Measurements from ENCODE around the gene NMRK1. TPM values are rescaled to one million over a fixed set of nuclear protein-coding genes. Genes with fewer than 3 reads are reported as not detected.

NMRK1 gene
- total and polyA plus RNA-seq, 2 donors (not counting 3 experiments of a cell fraction or from before 2014, with no cell fraction given): 24.3 to 32.6 TPM

- H3K9me1 ChIP-seq (replicated peaks; ENCODE audit: control insufficient read depth, extremely low read depth, insufficient read depth, low read length): no peaks in the 10 kb centered on the region
- no peak overlapping the region for H3K27ac ChIP-seq (ENCODE audit: insufficient read depth, low read depth, low read length)
- H3K36me3 ChIP-seq (ENCODE audit: control insufficient read depth in 2 of 2, extremely low read depth in 1 of 2, insufficient read depth in 2 of 2, low read length in 2 of 2): no peaks in the 10 kb centered on the region
- dilution Hi-C loops (cut with MboI; ENCODE audit: extremely low pct_ligation_motif_present, low sequenced_read_pairs) (loop anchor here (25.0 kb wide), 1 partner anchor 267 kb away; no protein-coding TSS in a partner anchor), intact Hi-C loops (cut with micrococcal nuclease) (no loop called here)
- BruUV-seq (replicated peaks): no TSS peak
- no peaks in the 10 kb centered on the region for H3K79me2 ChIP-seq (ENCODE audit: control insufficient read depth, insufficient read depth, low read length)
- H3K9ac ChIP-seq (replicated peaks; ENCODE audit: extremely low read depth, insufficient read depth, low read length): no peak overlapping the region
- H3K27me3 ChIP-seq (ENCODE audit: control insufficient read depth in 2 of 2, insufficient read depth in 2 of 2, low read length in 2 of 2): no peaks in the 10 kb centered on the region
- H3K4me3 ChIP-seq (replicated peaks in 1 of 3; ENCODE audit: insufficient read depth in 1 of 3, low read depth in 1 of 3, low read length in 3 of 3): no peak overlapping the region
- ChIA-PET POLR2A (no interaction called here), CTCF (interaction anchor here (1.5 to 1.6 kb wide), 2 partner anchors 280 to 282 kb away, joined by 4 read pairs; no protein-coding TSS in a partner anchor)
- no peaks in the 10 kb centered on the region for H3K9me3 ChIP-seq (replicated peaks; ENCODE audit: control insufficient read depth, insufficient read depth, low read length)
- H4K20me1 ChIP-seq (replicated peaks; ENCODE audit: control insufficient read depth, extremely low read depth, insufficient read depth, low read length): no peaks in the 10 kb centered on the region
- H2AFZ ChIP-seq (ENCODE audit: low read depth, low read length): no peak overlapping the region
- no peak overlapping the region for H3K4me2 ChIP-seq (ENCODE audit: insufficient read depth, low read length)
- FAIRE-seq: no peak
- no peak for DNase-seq (ENCODE audit: low read depth, low spot score)
- no peak for TF ChIP-seq POLR2A (IDR thresholded peaks at IDR 0.05; ENCODE audit: low read depth, low read length)
- no peak for TF ChIP-seq JUN (IDR thresholded peaks at IDR 0.05; ENCODE audit: borderline replicate concordance, insufficient read depth, insufficient read length, low read depth)
- no peak for TF ChIP-seq FOS (IDR thresholded peaks at IDR 0.05; ENCODE audit: borderline replicate concordance, insufficient read depth, low read length)
- no peak for TF ChIP-seq MAX (IDR thresholded peaks at IDR 0.05; ENCODE audit: insufficient read depth, insufficient read length)
- no peak for TF ChIP-seq CTCF (IDR thresholded peaks at IDR 0.05; ENCODE audit: extremely low read depth in 1 of 2, insufficient read depth in 1 of 2, low read depth in 1 of 2, low read length in 2 of 2)
- no peak for TF ChIP-seq GATA2 (IDR thresholded peaks at IDR 0.05; ENCODE audit: insufficient read depth, insufficient read length, low read depth, low read length)
- no peak for TF ChIP-seq EZH2 (IDR thresholded peaks at IDR 0.05; ENCODE audit: borderline replicate concordance, low read depth, low read length, severe bottlenecking)
- TF ChIP-seq MYC (IDR thresholded peaks at IDR 0.05; ENCODE audit: low read depth, low read length): no peak
- no peak for TF ChIP-seq POLR2AphosphoS5 (IDR thresholded peaks at IDR 0.05; ENCODE audit: insufficient read depth, low read depth, low read length)
- H3K4me1 ChIP-seq (ENCODE audit: control insufficient read depth, extremely low read depth, insufficient read depth, low read length): no peaks in the 10 kb centered on the region
Observed at GRCh38 chr9:75053869-75054268, 34.1 kb downstream of the NMRK1 start.

Data from endothelial cell of umbilical vein (primary cell).